Esophagus muscularis mucosa (tissue), 3 donors: ENCODE measurements around the gene DNAH7.

ENCODE experiments used
- POLR2A ChIP-seq: fragments of 450-650 bp; IDR thresholded peaks from one replicate; pipeline ENCODE4 v1.6.1; 2017; ENCODE audit warnings: antibody characterized with exemption, moderate library complexity, mild to moderate bottlenecking, low read depth
- TF ChIP-seq, protein P1 (sequence below), 3 experiments: fragments of 200-600 bp in 2 of 3; fragments of 450-650 bp in 1 of 3; sonication (generic) in 2 of 3; IDR thresholded peaks; one replicate each; pipeline ENCODE4 v1.5.1; 2017 to 2019; ENCODE audit warnings: antibody characterized with exemption in 3 of 3, mild to moderate bottlenecking in 2 of 3, moderate library complexity in 1 of 3

DNA sequence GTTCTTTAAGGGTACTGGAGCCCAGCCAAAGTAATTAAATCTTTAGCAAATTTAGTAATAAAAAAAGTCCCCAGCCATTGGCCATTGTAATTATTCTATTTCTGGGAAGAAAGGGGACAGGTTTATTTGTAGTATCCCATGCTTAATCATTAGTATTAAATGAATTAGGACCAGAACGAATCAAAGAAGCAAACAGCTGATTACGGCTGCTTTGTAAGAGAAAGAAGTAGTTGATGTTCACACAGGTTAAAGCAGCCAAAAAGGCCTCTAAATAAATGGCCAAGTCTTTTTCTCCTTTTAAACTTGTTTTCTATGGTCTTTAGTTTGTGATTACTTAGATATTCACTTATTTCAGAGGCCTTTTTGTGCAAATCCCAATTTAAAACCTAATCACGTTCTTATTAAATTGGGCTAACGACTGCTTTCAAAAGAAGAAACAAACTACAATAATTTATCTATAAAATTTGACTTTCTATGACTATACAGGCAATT lies 48.6 kb upstream of the DNAH7 start:
- TF ChIP-seq, protein P1, sequence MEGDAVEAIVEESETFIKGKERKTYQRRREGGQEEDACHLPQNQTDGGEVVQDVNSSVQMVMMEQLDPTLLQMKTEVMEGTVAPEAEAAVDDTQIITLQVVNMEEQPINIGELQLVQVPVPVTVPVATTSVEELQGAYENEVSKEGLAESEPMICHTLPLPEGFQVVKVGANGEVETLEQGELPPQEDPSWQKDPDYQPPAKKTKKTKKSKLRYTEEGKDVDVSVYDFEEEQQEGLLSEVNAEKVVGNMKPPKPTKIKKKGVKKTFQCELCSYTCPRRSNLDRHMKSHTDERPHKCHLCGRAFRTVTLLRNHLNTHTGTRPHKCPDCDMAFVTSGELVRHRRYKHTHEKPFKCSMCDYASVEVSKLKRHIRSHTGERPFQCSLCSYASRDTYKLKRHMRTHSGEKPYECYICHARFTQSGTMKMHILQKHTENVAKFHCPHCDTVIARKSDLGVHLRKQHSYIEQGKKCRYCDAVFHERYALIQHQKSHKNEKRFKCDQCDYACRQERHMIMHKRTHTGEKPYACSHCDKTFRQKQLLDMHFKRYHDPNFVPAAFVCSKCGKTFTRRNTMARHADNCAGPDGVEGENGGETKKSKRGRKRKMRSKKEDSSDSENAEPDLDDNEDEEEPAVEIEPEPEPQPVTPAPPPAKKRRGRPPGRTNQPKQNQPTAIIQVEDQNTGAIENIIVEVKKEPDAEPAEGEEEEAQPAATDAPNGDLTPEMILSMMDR (IDR thresholded peaks at IDR 0.05) = no peak
- TF ChIP-seq POLR2A = no peak
